Measurements from ENCODE around the gene MAPKAPK2.
"Not testable (repeated sequence)": the region's sequence is repeated elsewhere in the genome, so short reads cannot be mapped to it uniquely, and the experiment has no call there.

The MAPKAPK2 gene

GRCh38 chr1:206754011-206754410 lies 69.3 kb downstream of the MAPKAPK2 start:
- no peak for FAIRE-seq
- TF ChIP-seq, protein P1, sequence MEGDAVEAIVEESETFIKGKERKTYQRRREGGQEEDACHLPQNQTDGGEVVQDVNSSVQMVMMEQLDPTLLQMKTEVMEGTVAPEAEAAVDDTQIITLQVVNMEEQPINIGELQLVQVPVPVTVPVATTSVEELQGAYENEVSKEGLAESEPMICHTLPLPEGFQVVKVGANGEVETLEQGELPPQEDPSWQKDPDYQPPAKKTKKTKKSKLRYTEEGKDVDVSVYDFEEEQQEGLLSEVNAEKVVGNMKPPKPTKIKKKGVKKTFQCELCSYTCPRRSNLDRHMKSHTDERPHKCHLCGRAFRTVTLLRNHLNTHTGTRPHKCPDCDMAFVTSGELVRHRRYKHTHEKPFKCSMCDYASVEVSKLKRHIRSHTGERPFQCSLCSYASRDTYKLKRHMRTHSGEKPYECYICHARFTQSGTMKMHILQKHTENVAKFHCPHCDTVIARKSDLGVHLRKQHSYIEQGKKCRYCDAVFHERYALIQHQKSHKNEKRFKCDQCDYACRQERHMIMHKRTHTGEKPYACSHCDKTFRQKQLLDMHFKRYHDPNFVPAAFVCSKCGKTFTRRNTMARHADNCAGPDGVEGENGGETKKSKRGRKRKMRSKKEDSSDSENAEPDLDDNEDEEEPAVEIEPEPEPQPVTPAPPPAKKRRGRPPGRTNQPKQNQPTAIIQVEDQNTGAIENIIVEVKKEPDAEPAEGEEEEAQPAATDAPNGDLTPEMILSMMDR (IDR thresholded peaks at IDR 0.05; ENCODE audit: insufficient read depth, missing control alignments), result no peak
- no peak for DNase-seq (ENCODE audit: insufficient read length, low spot score)

GRCh38 chr1:206757524-206758266 lies 73.0 kb downstream of the MAPKAPK2 start:
- TF ChIP-seq, protein P1 (IDR thresholded peaks at IDR 0.05; ENCODE audit: insufficient read depth, missing control alignments), result no peak
- FAIRE-seq (no peak), DNase-seq (ENCODE audit: insufficient read length, low spot score) (no peak)

DNA sequence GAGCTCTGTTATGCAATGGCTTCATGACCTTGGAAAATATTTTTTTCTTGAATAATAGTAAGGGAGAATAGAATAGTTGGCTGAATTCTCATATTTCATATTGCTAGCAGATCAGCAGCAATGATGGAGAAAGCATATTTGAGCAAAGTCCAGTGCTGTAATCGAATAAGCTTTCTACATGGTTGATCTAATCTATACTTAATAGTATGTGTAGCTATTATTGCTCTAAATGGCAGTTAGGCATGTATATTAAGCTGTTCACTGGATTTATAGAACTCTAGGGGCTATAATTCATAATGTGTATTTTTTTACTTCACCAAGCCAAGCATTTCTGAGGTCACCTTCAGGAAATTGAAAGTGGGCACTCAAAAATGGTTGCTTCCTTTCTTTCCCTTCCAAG lies 75.9 kb downstream of the MAPKAPK2 start:
- TF ChIP-seq, protein P1 (IDR thresholded peaks at IDR 0.05; ENCODE audit: insufficient read depth, missing control alignments), result no peak
- FAIRE-seq (no peak), DNase-seq (ENCODE audit: insufficient read length, low spot score) (no peak)

DNA sequence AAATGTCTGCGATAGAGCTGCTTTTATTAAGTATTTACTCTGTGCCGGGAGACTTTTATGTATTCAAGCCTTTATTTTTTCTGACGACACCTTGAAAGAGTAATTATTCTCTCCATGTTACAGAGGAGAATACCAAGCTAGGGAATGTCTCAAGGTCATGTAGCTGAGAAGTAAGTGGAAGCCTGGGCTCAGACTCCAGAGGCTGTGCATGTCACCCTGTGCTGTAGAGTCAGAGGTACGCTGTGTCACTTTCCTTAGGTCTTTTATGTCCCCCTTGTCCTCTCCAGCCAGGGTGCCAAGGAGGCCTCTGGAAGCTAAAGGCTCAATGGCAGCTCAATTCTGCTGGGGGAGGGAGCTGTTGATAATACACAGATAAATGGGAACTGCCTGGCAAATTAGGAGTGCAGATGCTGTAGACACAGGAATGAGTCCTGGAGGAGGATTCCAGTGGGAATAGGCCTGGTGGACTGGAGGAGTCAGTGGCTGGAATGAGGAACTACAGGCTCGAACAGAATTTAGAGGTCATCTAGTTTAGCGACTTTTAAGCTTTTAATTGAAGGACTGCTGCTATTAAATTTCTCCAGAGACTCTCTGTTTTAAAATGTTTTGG lies 76.6 kb downstream of the MAPKAPK2 start:
- DNase-seq (ENCODE audit: insufficient read length, low spot score) (no peak), FAIRE-seq (no peak)
- TF ChIP-seq, protein P1 (IDR thresholded peaks at IDR 0.05; ENCODE audit: insufficient read depth, missing control alignments), result no peak

- not testable (repeated sequence) for DNase-seq (ENCODE audit: insufficient read length, low spot score); FAIRE-seq
These were observed 78.1 kb downstream of the MAPKAPK2 start for GRCh38 chr1:206762741-206763364.

- not testable (repeated sequence) for FAIRE-seq; DNase-seq (ENCODE audit: insufficient read length, low spot score)
These were observed 81.1 kb downstream of the MAPKAPK2 start for GRCh38 chr1:206765771-206766170.

- FAIRE-seq (no peak), DNase-seq (ENCODE audit: insufficient read length, low spot score) (no peak)
- TF ChIP-seq, protein P1 (IDR thresholded peaks at IDR 0.05; ENCODE audit: insufficient read depth, missing control alignments), result no peak
These were observed 81.6 kb downstream of the MAPKAPK2 start for GRCh38 chr1:206766251-206766856.

All from D721Med (cell line).